Measurements from ENCODE around the gene ARL14EP.

GRCh38 chr11:30282289-30282631, 40.6 kb upstream of the ARL14EP start:
- TF ChIP-seq, protein P1, sequence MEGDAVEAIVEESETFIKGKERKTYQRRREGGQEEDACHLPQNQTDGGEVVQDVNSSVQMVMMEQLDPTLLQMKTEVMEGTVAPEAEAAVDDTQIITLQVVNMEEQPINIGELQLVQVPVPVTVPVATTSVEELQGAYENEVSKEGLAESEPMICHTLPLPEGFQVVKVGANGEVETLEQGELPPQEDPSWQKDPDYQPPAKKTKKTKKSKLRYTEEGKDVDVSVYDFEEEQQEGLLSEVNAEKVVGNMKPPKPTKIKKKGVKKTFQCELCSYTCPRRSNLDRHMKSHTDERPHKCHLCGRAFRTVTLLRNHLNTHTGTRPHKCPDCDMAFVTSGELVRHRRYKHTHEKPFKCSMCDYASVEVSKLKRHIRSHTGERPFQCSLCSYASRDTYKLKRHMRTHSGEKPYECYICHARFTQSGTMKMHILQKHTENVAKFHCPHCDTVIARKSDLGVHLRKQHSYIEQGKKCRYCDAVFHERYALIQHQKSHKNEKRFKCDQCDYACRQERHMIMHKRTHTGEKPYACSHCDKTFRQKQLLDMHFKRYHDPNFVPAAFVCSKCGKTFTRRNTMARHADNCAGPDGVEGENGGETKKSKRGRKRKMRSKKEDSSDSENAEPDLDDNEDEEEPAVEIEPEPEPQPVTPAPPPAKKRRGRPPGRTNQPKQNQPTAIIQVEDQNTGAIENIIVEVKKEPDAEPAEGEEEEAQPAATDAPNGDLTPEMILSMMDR (IDR thresholded peaks at IDR 0.05): no peak
- TF ChIP-seq POLR2A (IDR thresholded peaks at IDR 0.05): no peak
